HG03442 (cell line): Measurements from ENCODE around the gene TNNI3K.

Source experiments
- ATAC-seq: cut with Tn5 transposase; IDR thresholded peaks from one replicate; pipeline ENCODE4 v1.9.1; 2021; ENCODE audit warnings: mild to moderate bottlenecking, moderate library complexity; ENCODE audit not compliant: unreplicated experiment

TNNI3K gene

GRCh38 chr1:74286414-74286813 is 51.2 kb downstream of the TNNI3K start:
- ATAC-seq: no peak

DNA sequence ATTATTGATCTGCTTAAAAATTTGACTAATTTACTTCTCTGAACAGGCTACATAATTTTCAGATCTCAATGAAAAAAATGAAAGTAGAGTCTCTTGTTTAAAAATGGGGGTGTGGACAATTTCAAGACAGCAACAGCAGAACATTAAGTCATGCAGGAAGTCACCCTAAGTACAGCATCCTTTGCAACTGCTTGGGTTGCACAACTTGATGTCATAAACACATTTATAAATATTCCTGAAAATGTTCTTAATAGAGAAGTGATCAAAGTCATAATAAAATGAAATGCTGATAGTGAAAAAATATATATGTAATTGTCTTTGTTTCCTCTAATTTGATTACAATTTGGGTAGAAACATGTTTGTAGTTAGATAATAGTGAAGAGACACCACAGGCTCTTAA is 79.3 kb downstream of the TNNI3K start:
- no peak for ATAC-seq

GRCh38 chr1:74316302-74316701 is 81.1 kb downstream of the TNNI3K start:
- ATAC-seq: no peak

GRCh38 chr1:74317663-74318062 is 82.5 kb downstream of the TNNI3K start:
- no peak for ATAC-seq

DNA sequence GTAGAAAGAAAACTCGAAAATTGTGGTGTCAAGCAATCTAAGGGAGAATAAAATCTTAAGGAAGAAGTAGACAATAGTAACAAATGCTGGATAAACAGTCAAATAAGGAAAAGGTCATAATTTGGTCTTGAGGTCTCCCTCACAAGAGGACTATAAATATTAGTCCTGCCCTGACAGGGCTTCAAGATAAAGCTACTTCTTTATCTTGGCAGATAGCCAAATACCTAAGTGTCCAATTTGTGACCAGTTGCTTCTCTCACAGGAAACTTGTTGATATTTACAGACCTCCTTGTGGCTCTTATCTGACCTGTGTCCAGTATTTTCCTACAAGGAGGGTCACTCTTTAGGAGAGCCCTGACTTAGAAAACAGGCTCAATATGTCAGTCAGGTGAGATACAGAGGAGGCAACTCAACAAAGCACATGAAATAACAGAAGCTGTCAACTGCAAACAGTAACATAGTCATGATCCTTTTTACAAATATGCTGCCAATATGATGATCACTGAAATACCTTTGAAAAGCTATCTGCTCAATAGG is 88.8 kb downstream of the TNNI3K start:
- no peak for ATAC-seq

DNA sequence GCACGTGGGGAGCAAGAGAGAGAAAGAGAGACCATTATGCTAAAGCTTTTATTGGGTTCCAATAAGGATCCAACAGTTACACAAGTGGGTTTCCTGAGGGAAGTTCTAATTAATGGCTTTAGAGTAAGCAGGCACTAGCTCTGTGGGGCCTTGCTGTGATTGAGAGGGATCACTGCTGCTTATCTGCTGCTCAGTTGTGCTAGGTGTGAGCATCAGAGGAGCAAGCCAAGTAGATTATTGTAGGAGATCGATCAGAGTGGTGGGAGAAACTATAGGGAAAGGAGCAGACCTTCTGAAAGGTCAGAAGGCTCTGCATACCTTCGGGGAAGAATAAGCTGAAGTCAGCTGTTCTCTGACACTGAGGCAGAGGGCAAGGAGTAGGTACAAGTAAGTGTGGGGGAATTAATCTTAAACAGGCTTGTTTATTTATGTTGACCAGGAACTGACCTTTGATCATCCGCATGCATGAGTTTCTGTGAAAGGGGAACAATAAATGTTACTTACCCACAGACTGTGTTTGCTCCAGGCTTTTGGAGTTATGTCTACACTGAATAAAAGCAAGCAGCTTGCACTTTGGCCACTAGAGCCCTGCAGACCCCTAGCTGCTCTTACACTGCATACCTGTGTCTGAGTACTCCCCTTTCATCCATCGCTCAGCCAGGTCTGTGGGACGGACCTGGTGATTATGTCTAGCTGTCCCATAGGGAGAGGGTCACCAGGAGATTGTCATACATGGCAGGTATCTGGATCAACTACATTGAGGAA is 89.7 kb downstream of the TNNI3K start:
- ATAC-seq: no peak

- ATAC-seq: no peak
Measured at GRCh38 chr1:74328851-74329250, 93.7 kb downstream of the TNNI3K start.

GRCh38 chr1:74333244-74333643 is 98.1 kb downstream of the TNNI3K start:
- ATAC-seq: no peak

DNA sequence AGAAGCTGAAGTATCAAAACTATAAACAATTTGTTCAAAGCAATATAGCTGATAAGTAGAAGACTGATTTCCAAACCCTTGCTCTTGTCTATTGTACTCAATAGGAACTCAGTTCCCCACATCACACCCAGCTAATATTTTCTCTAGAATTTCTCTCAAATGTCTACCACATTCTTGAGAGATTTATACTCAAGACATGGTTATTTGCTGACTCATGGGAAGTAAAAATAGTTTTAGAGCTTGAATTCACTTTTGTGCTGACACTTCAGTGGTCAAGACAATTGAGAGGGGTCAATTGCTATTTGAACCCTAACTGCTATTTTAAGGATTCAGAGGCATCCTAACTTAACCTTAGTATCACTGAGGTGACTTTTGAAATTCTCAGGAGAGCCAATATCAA is 99.0 kb downstream of the TNNI3K start:
- no peak for ATAC-seq

- no peak for ATAC-seq
Measured at GRCh38 chr1:74340656-74341055, 105.5 kb downstream of the TNNI3K start.

DNA sequence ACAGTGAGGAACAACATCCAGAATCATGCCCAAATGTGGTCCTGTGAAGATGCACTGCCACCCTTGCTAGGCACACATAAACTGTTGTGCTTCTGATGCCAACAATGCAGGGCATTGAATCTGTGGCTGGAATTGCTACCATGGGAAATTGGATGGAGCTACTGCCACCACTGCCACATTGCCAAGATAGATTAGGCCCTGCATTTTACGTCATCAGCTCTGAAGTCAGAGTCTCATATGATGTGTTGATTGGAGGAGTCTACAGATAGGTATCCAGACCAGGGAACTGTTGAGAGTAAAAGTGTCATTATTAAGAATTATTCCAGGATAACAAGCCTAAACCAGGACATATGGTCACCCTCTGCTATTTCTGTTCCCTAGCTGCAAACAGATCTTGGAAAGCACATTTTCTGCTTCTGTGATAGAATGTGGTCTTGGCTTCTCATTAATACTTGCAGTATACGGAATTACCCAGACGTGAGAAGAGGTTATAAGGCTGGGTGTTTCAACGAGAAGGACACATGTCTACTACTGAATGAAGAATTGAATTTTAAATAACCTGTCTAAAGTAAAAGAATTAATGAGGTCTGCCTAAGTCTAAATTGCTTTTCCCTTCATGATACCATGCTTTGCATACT is 106.6 kb downstream of the TNNI3K start:
- no peak for ATAC-seq

DNA sequence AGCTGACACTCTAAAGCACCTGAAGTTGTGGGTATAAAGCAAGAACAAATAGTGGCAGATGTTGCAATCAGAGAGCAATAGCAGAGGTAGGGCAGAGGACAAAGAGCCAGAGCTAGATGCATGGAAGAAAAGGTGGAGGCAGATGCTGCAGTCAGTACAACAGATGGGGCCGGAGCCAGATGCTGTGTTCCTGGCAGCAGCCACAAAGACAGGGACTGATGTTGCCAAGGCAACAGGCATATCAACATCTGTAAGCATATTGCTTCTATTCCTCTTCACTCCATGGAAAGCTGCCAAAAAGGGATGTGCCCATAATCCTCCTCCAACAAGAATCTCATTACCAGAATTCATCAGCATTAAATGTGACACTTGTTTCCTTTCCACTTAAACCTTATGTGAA is 108.0 kb downstream of the TNNI3K start:
- ATAC-seq: no peak

GRCh38 chr1:74344387-74344786 is 109.2 kb downstream of the TNNI3K start:
- ATAC-seq: no peak

GRCh38 chr1:74356493-74356892 is 121.3 kb downstream of the TNNI3K start:
- ATAC-seq: no peak

DNA sequence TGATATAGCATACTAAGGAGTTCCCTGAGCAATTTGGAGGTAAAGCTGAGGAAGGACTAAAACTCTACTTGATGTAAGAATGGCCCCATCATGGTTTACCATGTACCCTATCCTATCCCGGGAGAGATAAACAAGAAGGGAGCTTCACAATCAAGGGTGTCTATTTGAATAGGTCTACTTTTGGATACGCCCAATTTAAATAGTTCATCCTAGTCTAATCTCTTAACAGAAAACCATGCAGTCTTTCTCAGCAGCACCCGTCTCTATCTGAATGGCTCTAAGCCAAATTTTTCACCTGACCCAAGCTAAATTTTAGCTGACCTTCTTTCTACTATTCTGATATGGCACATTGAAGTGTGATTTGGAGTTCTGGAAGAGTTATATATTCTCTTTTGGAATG is 122.0 kb downstream of the TNNI3K start:
- no peak for ATAC-seq

DNA sequence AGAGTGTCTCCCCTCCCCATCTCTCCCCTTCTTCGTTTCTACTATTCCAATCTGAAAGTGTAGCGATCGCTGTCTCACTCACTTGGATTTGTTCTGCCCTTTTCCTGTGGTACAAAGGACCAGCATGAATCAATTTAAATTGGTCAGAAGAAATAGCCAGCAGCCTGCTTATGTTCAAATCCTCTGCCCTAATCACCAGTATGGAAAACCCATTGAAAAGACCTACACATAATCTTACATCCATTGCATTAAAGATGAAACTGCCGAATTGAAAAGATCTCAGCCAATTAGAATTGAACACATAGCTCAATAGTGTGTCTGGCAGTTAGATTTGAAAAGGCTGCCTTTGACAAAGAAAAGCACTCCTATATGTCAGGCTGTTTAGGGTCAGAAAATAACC is 122.6 kb downstream of the TNNI3K start:
- no peak for ATAC-seq

DNA sequence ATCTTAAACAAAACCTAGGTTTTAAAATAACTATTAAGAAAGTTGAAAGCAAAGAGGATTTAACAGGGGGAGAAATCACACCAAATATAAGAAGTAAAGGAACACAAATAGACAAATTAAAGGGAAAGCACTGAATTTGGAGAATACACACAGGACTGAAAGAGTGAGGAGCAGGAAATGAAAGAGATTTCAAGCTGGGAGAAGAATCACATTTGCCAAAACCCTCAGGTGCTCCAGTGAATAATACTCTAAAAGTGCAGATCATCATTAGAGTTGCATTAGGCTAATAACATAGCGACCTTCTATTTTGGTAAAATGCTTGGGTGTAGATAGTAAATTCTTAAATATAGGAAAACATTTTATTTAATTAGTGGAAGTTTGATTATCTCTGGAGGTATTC is 127.5 kb downstream of the TNNI3K start:
- no peak for ATAC-seq

DNA sequence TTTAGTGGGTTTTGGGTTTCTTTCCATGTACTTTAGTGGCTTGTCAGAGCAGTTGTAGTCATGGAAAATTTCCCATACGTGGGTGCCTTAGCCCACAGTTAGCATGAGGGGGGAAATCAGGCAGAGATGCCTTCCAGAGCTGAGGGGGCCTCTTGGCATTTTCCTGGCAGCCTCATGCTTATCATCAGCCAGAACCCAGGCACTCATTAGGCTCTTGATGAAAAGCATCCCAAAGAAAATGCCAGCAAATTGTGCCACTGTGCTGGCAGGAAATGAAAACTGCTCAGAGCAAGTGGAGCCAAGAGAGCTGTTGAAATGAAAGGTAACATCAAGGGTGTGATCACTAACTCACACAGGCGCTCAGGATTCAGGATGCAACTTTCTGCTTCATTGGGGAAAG is 128.0 kb downstream of the TNNI3K start:
- no peak for ATAC-seq

DNA sequence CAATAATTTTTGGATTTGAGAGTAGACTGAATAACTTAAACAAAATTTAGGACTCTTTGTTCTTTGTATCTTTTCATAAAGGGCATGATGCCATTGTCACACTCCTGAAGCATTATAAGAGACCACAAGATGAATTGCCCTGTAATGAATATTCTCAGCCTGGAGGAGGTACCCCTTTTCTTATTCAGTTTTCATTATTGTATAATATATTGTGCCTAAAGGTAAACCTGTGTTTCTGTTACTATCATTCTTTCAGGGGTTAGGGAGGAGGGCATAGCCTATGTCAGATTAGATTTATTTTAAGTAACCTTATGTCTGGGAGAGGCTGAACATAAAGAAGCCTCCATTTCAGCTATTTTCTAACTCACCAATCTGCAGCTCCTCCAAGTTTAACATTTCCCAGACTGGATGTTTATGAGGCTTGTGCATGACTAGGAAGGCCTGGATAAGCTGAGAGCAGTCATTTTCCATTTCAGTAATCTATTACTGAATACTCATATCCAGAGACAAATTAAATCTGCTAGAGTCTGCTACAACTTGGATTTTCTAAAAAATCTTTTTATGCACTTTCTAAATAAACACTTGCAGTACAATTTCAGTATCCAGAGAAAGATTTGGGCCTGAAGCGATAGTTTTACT is 132.1 kb downstream of the TNNI3K start:
- no peak for ATAC-seq

DNA sequence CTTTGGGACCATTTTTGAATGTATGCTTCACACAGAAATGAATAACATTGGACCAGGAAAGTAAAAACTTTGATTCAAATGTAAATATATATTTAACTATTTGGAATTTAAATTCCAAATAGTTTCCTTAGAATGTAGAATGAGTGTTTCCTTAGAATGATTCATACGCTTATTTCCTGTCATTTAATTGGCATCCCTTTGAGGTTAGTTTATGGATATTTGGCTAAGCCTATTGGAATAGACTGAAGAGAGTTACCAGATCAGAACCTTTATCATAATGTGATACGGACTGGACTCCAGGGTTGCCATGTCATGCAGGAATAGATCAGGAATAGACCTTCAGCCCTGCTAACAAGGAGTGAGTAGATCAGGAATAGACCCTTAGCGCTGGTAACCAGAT is 133.1 kb downstream of the TNNI3K start:
- ATAC-seq: no peak

- no peak for ATAC-seq
Measured at GRCh38 chr1:74375376-74375775, 140.2 kb downstream of the TNNI3K start.

DNA sequence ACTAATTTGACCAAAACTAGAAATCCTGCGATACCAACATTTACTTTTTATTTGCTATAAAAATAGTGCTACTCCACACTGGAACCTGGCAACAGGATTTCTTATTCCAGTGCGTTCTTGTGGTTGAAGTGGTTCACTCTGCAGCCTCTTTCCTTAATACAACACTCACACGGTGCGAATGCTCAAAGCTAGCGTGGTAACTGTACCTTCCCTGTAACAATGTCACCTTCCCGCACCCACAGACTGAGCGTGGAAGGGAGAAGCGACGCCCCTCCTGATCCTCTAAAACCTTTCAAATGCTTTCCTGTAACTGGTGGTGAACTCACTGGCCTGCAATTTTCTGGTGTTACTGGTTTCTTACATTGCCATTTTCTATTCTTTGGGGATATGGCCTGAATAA is 145.1 kb downstream of the TNNI3K start:
- no peak for ATAC-seq
